ENCODE data around the gene CSMD2. TPM values are rescaled to one million over a fixed set of nuclear protein-coding genes. Genes with fewer than 3 reads are reported as not detected.

CSMD2 gene
- total and polyA plus RNA-seq, 2 donors (not counting 1 experiment from before 2014, with no cell fraction given), result 2.2 to 7.6 TPM

DNA sequence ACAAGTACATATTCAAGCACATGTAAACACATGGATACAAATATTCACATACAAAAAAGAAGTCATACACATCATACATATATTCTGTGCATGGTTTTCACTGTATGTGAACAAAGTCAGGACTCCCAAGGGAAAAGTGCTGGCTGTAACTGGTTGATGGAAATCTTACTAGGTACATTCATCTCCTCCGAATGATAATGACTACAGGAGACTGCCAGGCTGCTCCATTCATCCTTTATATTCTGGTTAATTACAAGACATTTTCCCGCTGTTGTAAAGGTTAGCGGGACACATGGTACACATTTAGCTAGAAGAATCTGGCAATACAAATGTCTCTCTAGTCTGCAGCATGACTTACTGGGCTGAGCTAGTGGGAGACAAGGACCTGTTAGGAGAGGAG is 327.4 kb downstream of the CSMD2 start:
- H4K20me1 ChIP-seq (ENCODE audit: control insufficient read depth, extremely low read depth, insufficient read depth, low read length), result no peaks in the 10 kb centered on the region
- no peak overlapping the region for H3K4me2 ChIP-seq (ENCODE audit: extremely low read depth, insufficient read depth, low read length)
- no peak overlapping the region for H2AFZ ChIP-seq (ENCODE audit: low read length)
- TF ChIP-seq EZH2 (IDR thresholded peaks at IDR 0.05; ENCODE audit: low read length, missing control alignments), result no peak
- TF ChIP-seq, protein P1, sequence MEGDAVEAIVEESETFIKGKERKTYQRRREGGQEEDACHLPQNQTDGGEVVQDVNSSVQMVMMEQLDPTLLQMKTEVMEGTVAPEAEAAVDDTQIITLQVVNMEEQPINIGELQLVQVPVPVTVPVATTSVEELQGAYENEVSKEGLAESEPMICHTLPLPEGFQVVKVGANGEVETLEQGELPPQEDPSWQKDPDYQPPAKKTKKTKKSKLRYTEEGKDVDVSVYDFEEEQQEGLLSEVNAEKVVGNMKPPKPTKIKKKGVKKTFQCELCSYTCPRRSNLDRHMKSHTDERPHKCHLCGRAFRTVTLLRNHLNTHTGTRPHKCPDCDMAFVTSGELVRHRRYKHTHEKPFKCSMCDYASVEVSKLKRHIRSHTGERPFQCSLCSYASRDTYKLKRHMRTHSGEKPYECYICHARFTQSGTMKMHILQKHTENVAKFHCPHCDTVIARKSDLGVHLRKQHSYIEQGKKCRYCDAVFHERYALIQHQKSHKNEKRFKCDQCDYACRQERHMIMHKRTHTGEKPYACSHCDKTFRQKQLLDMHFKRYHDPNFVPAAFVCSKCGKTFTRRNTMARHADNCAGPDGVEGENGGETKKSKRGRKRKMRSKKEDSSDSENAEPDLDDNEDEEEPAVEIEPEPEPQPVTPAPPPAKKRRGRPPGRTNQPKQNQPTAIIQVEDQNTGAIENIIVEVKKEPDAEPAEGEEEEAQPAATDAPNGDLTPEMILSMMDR (conservative IDR thresholded peaks at IDR 0.05 in 1 of 2, IDR thresholded peaks at IDR 0.05 in 1 of 2; ENCODE audit: low read depth in 1 of 2, low read length in 2 of 2), result no peak
- H3K4me1 ChIP-seq (ENCODE audit: control insufficient read depth, extremely low read depth, insufficient read depth, low read length), result no peaks in the 10 kb centered on the region
- H3K27me3 ChIP-seq (ENCODE audit: control insufficient read depth, insufficient read depth, low read length), result no peaks in the 10 kb centered on the region
- H3K9me3 ChIP-seq (ENCODE audit: control insufficient read depth, insufficient read depth, low read depth, low read length), result no peaks in the 10 kb centered on the region
- no peaks in the 10 kb centered on the region for H3K79me2 ChIP-seq (ENCODE audit: control insufficient read depth, insufficient read depth, low read length)
- H3K36me3 ChIP-seq (ENCODE audit: control insufficient read depth, insufficient read depth, low read length), result no peaks in the 10 kb centered on the region
- DNase-seq (ENCODE audit: low read depth in 2 of 2), result no peak
- no peak overlapping the region for H3K27ac ChIP-seq (ENCODE audit: insufficient read depth, low read length)
- H3K9ac ChIP-seq (ENCODE audit: insufficient read depth, low read length), result no peak overlapping the region
- no peak overlapping the region for H3K4me3 ChIP-seq (replicated peaks in 1 of 4; ENCODE audit: control extremely low read depth in 1 of 4, insufficient read depth in 1 of 4, low read depth in 3 of 4, low read length in 4 of 4)

DNA sequence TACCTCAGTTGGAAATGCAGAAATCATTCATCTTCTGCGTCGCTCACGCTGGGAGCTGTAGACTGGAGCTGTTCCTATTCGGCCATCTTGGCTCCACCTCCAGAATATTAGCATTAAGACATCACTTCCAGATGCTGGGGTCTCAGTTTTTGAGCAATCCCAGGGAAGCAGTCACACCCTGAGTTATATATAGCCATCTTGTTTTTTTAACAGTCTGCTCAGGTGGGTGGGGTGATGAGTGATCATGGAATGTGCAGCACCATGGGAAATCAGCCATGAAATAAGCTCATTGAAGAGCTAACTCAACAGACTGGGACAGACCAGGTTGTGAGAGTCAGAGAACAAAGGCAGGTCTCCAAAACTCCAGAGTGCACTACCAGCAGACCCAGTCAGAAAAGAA is 328.1 kb downstream of the CSMD2 start:
- no peaks in the 10 kb centered on the region for H3K9me3 ChIP-seq (ENCODE audit: control insufficient read depth, insufficient read depth, low read depth, low read length)
- H3K4me1 ChIP-seq (ENCODE audit: control insufficient read depth, extremely low read depth, insufficient read depth, low read length), result no peaks in the 10 kb centered on the region
- H3K27ac ChIP-seq (ENCODE audit: insufficient read depth, low read length), result no peak overlapping the region
- H3K36me3 ChIP-seq (ENCODE audit: control insufficient read depth, insufficient read depth, low read length), result no peaks in the 10 kb centered on the region
- H3K4me2 ChIP-seq (ENCODE audit: extremely low read depth, insufficient read depth, low read length), result no peak overlapping the region
- DNase-seq (ENCODE audit: low read depth in 2 of 2), result peak in 1 of 2 donors; percentile 74
- no peak overlapping the region for H3K9ac ChIP-seq (ENCODE audit: insufficient read depth, low read length)
- no peaks in the 10 kb centered on the region for H3K27me3 ChIP-seq (ENCODE audit: control insufficient read depth, insufficient read depth, low read length)
- TF ChIP-seq EZH2 (IDR thresholded peaks at IDR 0.05; ENCODE audit: low read length, missing control alignments), result no peak
- TF ChIP-seq, protein P1 (conservative IDR thresholded peaks at IDR 0.05 in 1 of 2, IDR thresholded peaks at IDR 0.05 in 1 of 2; ENCODE audit: low read depth in 1 of 2, low read length in 2 of 2), result no peak
- no peaks in the 10 kb centered on the region for H3K79me2 ChIP-seq (ENCODE audit: control insufficient read depth, insufficient read depth, low read length)
- no peak overlapping the region for H2AFZ ChIP-seq (ENCODE audit: low read length)
- H4K20me1 ChIP-seq (ENCODE audit: control insufficient read depth, extremely low read depth, insufficient read depth, low read length), result no peaks in the 10 kb centered on the region
- H3K4me3 ChIP-seq (replicated peaks in 1 of 4; ENCODE audit: control extremely low read depth in 1 of 4, insufficient read depth in 1 of 4, low read depth in 3 of 4, low read length in 4 of 4), result no peak overlapping the region

DNA sequence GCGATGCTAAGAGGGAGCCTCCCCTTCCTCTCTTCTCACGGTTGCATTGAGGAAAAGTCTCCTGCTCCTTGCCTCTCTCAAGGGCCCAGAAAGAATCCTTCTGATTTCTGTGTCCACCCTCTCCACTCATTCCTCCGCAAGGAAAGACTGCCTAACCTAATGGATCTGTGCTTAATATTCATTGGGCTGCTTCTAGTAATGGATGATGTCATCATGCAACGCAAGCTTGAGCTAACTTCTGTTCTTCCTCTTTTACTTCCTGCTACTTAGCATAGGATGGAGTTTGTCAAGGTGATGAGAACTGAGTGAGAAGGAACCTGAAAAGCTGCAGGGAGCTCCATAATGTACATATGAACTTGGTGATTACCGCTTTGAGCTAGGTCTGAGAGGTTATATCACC is 336.4 kb downstream of the CSMD2 start:
- Histone ChIP-seq H3K9me3 (ENCODE audit: control insufficient read depth, insufficient read depth, low read depth, low read length) (no peaks in the 10 kb centered on the region), H3K27me3 (ENCODE audit: control insufficient read depth, insufficient read depth, low read length) (no peaks in the 10 kb centered on the region), H3K9ac (ENCODE audit: insufficient read depth, low read length) (no peak overlapping the region), H2AFZ (ENCODE audit: low read length) (no peak overlapping the region), H3K4me2 (ENCODE audit: extremely low read depth, insufficient read depth, low read length) (no peak overlapping the region), H3K27ac (ENCODE audit: insufficient read depth, low read length) (no peak overlapping the region), H4K20me1 (ENCODE audit: control insufficient read depth, extremely low read depth, insufficient read depth, low read length) (no peaks in the 10 kb centered on the region), H3K4me3 (replicated peaks in 1 of 4; ENCODE audit: control extremely low read depth in 1 of 4, insufficient read depth in 1 of 4, low read depth in 3 of 4, low read length in 4 of 4) (no peak overlapping the region), H3K36me3 (ENCODE audit: control insufficient read depth, insufficient read depth, low read length) (no peaks in the 10 kb centered on the region), H3K79me2 (ENCODE audit: control insufficient read depth, insufficient read depth, low read length) (no peaks in the 10 kb centered on the region), H3K4me1 (ENCODE audit: control insufficient read depth, extremely low read depth, insufficient read depth, low read length) (no peaks in the 10 kb centered on the region)
- no peak for DNase-seq (ENCODE audit: low read depth in 2 of 2)
- TF ChIP-seq EZH2 (IDR thresholded peaks at IDR 0.05; ENCODE audit: low read length, missing control alignments), result no peak
- TF ChIP-seq, protein P1 (conservative IDR thresholded peaks at IDR 0.05 in 1 of 2, IDR thresholded peaks at IDR 0.05 in 1 of 2; ENCODE audit: low read depth in 1 of 2, low read length in 2 of 2), result no peak
